Measurements from ENCODE around the gene C6orf132.

The C6orf132 gene

GRCh38 chr6:42099340-42100028 is 42.9 kb downstream of the C6orf132 start:
- peak in 1 of 2 experiments; percentile 31 for DNase-seq
- TF ChIP-seq GATA1 (IDR thresholded peaks at IDR 0.05; ENCODE audit: low read depth, low read length), result no peak
- TF ChIP-seq POLR2A (IDR thresholded peaks at IDR 0.05; ENCODE audit: low read length), result no peak

DNA sequence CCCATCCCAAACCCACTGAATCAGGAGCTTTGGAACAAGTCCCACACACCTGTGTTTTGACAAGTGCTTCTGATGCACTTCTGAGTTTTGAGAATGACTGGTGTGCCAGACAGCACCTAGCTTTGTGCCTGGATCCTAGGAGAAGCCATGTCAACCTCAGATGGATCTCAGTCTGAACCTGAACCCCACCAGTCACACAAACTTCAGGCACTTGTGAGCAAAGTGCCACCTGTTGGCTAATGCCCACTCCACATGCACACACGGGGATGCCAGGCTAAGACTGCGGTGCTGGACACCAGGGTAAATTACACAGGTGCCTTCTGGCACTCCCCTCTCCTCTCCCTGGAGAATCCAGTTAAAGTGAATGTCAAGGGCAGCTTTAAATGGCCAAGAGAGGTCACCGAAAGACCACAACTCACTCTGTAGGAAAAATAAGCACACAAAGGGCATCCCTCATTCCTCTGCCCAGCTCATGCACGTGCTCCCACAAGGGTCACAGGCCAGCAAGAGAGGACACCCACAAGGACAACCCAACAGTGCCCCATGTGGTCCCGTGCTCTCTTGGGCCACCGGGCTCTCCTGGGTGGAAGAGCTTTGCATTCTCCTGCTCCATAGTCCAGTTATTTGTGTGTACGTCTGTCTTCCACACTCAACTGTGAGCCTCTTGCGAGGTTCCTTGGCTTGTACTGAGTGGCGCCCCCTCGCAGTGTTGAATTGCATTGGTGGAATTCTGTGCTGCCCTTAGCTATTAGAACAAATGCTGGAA is 46.5 kb downstream of the C6orf132 start:
- DNase-seq, result peak in 1 of 2 experiments; percentile 19
- TF ChIP-seq GATA1 (IDR thresholded peaks at IDR 0.05; ENCODE audit: low read depth, low read length) (no peak), POLR2A (IDR thresholded peaks at IDR 0.05; ENCODE audit: low read length) (no peak)

- DNase-seq, result peak; percentile 40 to 46
- TF ChIP-seq GATA1 (IDR thresholded peaks at IDR 0.05; ENCODE audit: low read depth, low read length) (no peak), POLR2A (IDR thresholded peaks at IDR 0.05; ENCODE audit: low read length) (no peak)
These were observed 47.3 kb downstream of the C6orf132 start for GRCh38 chr6:42095094-42095493.

DNA sequence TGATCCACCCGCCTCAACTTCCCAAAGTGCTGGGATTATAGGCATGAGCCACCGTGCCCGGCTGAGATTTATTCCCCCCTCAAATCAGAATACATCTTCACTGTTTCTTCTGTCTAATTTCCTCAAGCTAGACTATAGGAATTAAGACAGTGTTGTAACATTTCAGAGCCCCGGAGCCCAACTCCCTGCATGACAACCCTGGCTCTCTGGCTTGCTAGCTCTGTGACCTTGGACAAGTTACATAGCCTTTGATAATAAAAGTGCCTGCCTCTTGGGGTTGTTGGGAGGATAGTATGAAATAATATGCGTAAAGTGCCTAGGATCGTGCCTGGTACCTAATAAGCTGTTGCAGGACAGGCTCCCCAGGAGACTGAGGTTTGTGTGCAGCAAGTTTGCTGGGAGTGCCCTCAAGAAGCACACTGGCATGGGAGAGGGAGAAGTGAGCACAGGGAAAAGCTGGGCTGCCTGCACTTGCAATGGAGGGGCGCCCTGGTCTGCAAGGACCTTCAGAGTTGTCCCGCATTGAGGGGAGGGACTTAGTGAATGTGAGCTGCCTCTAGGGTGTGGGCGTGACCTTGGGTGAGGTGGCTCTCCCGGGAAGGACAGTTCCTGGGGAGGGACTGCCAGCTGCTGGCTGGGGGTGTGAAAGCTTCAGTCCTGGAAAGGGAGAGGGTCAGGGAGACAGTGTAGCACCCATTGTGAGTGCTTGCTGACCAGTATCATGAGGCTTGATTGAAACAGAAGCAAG is 48.7 kb downstream of the C6orf132 start:
- no peak for TF ChIP-seq POLR2A (IDR thresholded peaks at IDR 0.05; ENCODE audit: low read length)
- no peak for TF ChIP-seq GATA1 (IDR thresholded peaks at IDR 0.05; ENCODE audit: low read depth, low read length)

DNA sequence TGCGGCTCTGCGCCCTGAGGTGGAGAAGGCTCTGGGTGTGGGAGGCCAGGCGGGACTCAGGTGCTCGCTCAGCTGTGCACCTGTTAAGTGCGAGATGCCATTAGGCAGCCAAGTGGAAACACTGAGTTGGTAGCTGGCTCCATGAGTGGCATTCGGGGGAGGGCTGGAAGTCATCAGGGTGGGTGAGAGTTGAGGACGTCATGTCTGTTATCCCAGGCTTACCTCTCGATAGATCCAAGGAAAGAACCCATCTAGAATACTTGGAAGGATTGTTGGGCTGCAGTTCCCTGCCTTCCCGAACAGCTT is 50.7 kb downstream of the C6orf132 start:
- DNase-seq, result peak; percentile 35 to 45
- TF ChIP-seq GATA1 (IDR thresholded peaks at IDR 0.05; ENCODE audit: low read depth, low read length), result no peak
- TF ChIP-seq POLR2A (IDR thresholded peaks at IDR 0.05; ENCODE audit: low read length), result no peak

More for the DNA sequence above, 48.7 kb downstream of the C6orf132 start:
- peak; percentile 18 to 29 for DNase-seq

GRCh38 chr6:42090819-42091717 is 51.4 kb downstream of the C6orf132 start:
- TF ChIP-seq POLR2A (IDR thresholded peaks at IDR 0.05; ENCODE audit: low read length), result no peak
- no peak for TF ChIP-seq GATA1 (IDR thresholded peaks at IDR 0.05; ENCODE audit: low read depth, low read length)
- DNase-seq, result no peak

DNA sequence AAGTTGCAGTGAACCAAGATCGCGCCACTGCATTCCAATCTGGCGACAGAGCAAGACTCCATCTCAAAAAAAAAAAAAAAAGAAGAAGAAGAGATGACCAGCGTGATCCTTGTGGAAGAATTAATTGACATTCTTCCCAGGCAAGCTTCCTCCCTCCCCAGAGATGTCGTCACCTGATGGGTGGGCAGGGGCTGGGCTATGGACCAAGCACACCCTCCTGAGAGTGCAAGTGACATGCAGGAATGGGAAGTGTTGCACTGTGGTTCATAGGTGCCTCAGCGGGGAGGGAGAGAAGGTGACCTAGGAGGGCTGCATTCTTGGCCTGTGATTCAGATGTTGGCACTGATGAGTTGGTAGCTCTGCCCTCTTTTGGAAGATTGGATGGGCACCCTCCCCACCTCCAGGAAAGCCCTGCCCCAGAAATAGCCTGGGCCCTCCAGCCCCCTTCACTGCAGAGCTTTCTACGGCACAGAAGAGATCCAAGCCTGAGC is 54.3 kb downstream of the C6orf132 start:
- no peak for TF ChIP-seq GATA1 (IDR thresholded peaks at IDR 0.05; ENCODE audit: low read depth, low read length)
- no peak for TF ChIP-seq POLR2A (IDR thresholded peaks at IDR 0.05; ENCODE audit: low read length)
- no peak for DNase-seq

DNA sequence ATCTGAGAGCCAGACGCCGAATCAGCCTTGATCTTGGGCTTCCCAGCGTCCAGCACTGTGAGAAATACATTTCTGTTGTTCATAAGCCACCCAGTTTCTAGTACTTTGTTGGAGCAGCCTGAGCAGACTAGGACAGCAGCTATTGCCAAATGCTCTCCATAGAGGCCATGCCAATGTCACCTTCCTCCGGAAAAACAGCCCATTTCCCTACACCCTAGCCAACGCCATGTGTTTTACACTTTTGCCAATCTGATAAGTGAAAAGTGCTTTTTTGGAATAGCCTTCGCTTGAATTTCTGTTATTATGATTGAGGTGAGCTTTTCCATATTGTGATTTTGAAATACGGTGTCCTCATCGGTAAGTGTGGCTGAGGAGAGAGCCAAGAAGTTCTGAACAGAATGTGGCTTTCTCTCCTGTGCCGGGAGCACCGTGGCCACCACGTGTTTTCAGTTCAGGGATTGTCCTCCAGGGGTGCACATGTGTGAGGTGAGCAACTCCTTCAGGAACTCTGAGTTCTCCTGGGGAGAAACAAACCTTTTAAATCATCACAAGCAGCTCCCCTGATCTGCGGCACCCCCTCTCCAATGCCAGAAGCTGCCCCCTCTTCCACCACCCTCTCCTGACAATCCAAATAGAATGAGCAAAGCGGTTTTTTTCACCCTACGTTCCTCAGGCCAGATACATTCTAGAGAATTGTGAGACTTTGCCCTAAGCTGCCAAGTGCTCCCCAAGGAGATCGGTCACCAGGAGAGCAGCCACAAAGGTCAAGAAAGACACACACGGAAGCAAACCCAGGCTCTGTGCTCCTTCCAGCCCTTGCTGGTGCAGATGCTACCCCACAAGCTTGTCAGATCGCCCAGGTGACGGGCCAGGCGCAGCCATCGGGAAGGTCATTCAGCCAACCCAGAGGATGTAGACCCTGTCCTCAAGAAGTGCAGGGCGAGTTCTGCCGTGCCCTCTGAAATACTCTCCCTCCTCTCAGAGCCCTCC is 56.1 kb downstream of the C6orf132 start:
- no peak for TF ChIP-seq GATA1 (IDR thresholded peaks at IDR 0.05; ENCODE audit: low read depth, low read length)
- no peak for TF ChIP-seq POLR2A (IDR thresholded peaks at IDR 0.05; ENCODE audit: low read length)
- DNase-seq, result no peak

DNA sequence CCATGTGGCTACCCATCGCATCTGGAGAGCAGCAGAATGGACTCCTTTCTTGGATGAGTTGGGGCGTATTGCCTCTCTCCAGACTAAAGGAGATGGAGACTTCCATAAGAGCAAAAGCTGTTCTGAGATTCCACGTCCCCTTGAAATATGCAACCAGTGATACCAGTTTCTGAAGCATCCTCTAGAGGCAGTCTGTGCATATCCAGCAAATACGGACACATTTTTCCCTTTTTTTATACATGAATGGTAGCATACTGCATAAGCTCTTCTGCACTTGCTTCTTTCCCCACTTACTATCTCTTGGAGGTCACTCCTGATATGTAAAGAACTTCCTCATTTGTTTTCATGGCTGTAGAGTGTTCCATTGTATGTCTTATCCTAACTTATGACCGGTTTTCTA is 57.5 kb downstream of the C6orf132 start:
- DNase-seq, result no peak
- TF ChIP-seq GATA1 (IDR thresholded peaks at IDR 0.05; ENCODE audit: low read depth, low read length), result no peak
- TF ChIP-seq POLR2A (IDR thresholded peaks at IDR 0.05; ENCODE audit: low read length), result no peak

DNA sequence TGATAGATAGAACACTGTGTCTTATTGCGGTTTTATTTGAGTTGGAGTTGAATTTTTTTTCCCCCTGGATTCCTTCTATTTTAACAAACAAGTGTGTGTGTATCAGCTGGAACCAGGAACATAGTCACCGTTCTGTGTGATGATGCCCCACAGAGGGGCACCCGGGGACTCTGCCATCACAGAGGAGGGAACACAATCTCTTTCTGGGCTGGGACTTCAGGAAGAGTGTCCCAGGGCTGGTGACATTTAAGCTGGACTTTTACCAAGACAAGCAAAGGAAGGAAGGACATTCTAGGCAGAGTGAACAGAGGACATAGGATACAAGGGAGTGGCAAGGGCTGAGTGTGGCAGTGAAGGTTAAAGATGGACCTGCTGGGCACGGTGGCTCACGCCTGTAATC is 58.9 kb downstream of the C6orf132 start:
- DNase-seq, result no peak

GRCh38 chr6:42079941-42080464 is 62.4 kb downstream of the C6orf132 start:
- DNase-seq, result no peak
- TF ChIP-seq POLR2A (IDR thresholded peaks at IDR 0.05; ENCODE audit: low read length) (no peak), GATA1 (IDR thresholded peaks at IDR 0.05; ENCODE audit: low read depth, low read length) (no peak)

More for the DNA sequence above, 58.9 kb downstream of the C6orf132 start:
- TF ChIP-seq GATA1 (IDR thresholded peaks at IDR 0.05; ENCODE audit: low read depth, low read length), result no peak
- no peak for TF ChIP-seq POLR2A (IDR thresholded peaks at IDR 0.05; ENCODE audit: low read length)

DNA sequence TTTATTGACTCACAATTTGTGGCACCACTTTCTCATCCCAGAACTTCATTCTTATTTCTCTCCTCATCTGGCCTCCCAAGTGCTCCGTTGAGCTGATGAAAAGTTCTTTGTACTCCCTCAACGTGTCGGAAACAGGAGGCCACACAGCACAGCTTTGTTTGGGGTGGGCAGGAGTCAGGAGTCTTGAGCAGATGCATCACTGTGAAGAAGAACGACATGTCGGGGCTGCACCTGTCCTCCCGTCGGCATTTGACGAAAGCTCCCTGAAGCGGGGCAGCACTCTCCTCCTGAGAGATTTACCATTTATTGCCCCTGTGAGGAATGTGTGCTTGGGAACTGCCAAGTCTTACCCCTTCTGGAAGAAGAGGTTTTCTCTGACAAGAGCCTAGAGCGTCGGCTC is 64.0 kb downstream of the C6orf132 start:
- TF ChIP-seq GATA1 (IDR thresholded peaks at IDR 0.05; ENCODE audit: low read depth, low read length) (no peak), POLR2A (IDR thresholded peaks at IDR 0.05; ENCODE audit: low read length) (no peak)
- DNase-seq, result no peak
